ENCODE data around the gene SIGLEC6.

SIGLEC6 gene

DNA sequence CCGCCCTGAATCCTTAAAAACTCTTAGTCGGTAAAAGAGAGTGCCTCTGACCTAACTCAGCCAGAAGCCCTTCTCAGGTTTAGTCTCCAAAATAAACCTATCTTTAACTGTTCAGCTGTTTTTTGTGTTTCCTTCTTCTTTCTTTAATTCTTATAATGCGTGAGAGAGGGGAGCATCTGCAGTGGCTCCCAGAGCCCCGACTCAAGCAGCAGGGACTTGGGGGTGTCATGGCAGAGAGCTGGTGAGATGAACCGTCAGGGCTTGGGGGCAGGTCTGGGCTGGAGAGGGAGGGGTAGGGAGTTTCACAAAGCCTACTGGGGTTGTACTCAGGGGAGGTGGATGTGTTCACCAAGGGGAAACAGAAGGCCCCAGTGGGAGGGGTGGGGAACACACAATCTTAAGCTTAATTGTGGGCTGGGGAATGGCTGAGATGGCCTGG is 16.8 kb upstream of the SIGLEC6 start:
- DNase-seq, result no peak

DNA sequence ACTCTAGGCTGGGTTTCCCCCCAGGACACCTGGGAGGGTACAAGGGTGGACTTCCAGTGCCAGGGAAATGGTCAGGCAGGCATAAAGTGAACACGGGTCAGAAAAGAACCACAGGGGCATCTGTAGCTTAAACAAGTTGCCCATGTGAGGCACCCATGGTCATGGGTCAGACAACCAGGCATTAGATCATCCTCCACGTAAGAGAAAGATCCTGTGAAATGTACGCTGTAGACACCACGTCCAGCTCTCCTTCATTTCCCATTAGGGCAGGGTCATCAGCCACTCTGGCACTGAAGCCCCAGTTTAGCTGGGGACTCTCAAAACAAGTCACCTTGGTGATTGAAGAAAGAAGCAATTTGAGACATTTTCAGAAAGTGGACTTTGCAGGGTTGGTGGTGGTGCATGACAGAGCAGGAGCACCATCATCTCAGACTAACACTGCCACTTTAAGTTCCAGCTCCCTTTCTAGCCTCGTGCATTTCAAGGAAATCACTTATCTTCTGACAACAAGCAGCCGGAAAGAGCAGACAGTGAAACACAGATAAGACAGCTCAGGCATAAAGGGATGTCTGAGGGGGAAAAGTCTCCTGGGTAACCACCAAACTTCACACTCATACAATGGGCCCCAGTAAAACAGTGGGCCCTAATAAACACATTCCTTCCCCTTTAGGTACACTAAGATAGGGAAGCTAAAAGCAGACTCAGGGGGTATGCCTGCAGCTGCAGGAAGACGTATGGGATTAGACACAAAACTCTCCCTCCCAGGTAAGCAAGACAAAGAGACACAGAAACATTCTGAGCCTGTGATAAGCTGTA is 16.1 kb upstream of the SIGLEC6 start:
- DNase-seq, result no peak

DNA sequence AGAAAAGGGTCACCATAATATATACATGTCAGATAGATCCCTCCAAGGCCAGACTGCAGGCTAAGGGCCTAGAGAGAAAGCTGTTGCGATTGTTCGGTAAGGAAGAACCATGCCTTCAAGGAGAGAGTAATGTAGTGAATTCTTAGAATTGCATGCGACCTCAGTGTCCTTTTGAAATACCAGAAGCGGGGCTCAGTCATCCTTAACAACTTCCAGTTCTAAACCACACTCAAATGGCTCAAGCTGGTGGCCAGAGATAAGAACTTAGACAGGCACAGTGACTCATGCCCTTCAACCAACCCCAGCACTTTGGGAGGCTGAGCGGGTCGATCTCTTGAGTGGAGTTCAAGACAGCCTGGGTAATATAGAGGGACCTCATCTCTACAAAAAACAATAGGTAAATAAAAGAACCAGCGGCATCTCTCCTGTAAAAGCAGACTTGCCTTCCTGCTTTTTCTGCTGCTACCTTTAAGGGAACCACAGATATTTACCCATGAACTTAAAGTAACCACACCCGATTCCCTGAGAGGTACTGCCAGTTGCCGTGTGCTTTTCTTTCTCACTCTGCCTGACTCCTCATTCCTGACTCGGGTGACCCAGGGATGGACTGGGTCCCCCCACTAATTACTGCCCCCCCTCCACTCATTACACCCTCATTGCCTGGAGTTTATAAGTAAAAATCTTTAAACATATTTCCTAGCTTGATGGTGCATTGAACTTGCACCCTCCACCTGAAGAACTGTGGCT is 15.4 kb upstream of the SIGLEC6 start:
- DNase-seq, result no peak

GRCh38 chr19:51546107-51546649 is 14.7 kb upstream of the SIGLEC6 start:
- DNase-seq, result no peak

DNA sequence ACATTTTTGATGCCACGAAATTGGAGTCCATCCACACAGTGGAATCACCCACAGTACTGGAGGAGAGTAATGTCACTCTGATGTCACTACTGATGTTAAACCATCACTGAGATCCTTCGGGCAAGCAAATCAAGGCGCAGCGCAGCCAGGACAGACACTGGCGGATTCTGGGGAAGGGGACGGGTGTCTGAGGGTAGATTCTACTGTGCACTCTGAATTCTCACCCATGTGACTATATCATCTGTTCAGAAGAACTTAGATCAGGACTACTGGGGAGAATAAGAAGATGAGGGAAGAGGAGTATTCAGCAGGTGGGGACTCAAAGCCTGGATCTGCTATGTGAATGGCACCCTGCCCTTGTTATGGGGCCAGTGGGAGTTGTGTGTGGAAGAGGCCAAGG is 12.6 kb upstream of the SIGLEC6 start:
- no peak for DNase-seq

DNA sequence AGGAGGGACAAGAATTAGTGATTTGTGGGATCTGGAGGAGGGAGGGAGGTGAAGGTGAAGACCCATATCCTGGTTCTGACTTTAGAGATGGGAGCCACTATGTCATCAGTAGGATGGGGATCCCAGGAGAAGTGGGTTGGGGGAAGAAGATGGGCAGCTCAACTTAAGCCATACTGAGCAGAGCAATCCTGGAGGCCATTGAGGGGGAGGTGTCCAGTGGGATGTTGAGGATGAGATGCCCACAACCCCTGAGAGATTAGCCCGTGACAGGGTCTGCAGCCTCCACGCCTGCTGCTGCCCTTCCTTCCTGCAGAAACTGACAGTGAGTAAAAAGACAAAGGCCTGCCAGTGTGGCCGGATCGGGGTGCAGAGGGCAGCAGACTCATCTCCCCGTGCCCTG is 11.2 kb upstream of the SIGLEC6 start:
- DNase-seq, result no peak

GRCh38 chr19:51541458-51542357 is 10.2 kb upstream of the SIGLEC6 start:
- no peak for DNase-seq

- DNase-seq, result no peak
Measured at GRCh38 chr19:51539821-51540366, 8.4 kb upstream of the SIGLEC6 start.

DNA sequence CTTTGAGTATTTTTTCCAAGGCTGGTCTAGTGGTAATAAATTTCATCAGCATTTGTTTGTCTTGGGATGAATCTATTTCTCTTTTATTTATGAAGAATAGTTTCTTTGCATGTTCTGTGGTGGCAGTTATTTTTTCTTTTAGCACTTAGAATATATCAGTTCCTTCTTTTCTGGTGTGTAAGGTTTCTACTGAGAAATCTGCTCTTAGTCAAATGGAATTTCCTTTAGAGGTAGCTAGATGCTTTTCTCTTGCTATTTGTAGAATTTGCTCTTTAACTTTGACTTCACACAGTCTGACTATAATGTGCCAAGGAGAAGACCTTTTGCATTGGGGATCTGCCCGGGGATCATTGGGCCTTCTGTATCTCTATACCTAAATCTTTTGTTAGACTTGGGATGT is 4.1 kb upstream of the SIGLEC6 start:
- no peak for DNase-seq

GRCh38 chr19:51530616-51531015 is 854 bp downstream of the SIGLEC6 start:
- DNase-seq, result no peak

GRCh38 chr19:51529301-51529700 is 2.2 kb downstream of the SIGLEC6 start:
- no peak for DNase-seq

DNA sequence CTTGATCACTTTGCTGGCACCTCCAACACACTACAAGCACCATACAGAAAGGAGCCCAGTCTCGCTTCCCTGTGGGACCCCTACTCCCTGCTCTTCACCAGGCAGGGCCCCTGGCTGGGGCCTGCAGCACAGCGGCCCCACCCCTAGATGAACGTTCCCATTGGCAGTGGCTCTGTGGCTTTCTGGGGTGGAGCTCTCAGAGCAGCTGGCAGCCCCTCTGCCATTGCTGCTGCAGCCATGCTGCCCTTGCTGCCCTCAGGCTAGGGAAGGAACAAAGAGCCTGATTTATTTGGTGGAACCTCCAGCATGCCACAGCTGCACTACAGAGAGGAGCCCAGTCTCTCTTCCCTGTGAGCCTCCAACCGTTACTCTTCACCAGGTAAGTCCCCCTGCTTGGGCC is 5.8 kb downstream of the SIGLEC6 start:
- DNase-seq, result no peak

GRCh38 chr19:51524666-51525264 is 6.7 kb downstream of the SIGLEC6 start:
- DNase-seq, result no peak

- DNase-seq, result no peak
Measured at GRCh38 chr19:51521781-51522180, 9.7 kb downstream of the SIGLEC6 start.

DNA sequence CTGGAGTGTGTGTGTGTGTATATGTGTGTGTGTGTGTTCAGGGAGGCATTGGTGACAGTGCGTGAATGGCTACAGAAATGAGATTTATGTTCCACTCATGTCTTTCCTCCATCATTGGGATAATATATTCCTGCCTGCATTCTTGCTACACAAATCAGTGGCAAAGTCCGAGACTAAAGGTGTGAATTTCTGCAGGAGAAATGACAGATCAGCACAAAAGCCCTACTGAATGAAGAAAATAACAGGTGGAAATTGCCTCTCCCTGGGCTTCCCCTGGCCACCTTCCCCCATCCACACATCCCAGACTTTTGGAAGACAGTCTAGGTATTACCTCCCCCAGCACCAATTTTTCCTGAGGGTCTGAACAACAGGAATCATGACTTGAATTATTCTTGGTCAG is 10.1 kb downstream of the SIGLEC6 start:
- no peak for DNase-seq

DNA sequence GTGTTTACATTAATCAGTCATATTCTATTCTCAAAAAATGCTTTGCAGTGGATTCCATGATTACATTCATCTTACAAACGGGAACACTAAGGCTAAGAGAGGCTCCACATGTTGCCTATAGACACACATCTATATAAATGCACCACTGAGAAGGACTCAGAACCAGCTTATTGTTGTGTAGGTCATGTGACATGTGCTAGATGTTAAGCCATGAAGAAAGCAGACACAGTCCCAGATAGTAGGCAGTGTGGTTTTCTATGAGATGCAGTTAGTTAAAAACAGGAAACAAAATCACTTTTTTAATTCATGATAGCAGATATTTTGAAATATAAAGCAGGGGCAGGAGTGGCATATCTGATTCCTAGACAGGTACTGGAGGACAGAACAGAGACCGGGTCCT is 10.7 kb downstream of the SIGLEC6 start:
- no peak for DNase-seq

- DNase-seq, result no peak
Measured at GRCh38 chr19:51514866-51515481, 16.5 kb downstream of the SIGLEC6 start.

- no peak for DNase-seq
Measured at GRCh38 chr19:51513968-51514367, 17.5 kb downstream of the SIGLEC6 start.

- DNase-seq, result no peak
Measured at GRCh38 chr19:51511353-51511752, 20.1 kb downstream of the SIGLEC6 start.

- no peak for DNase-seq
Measured at GRCh38 chr19:51509823-51510660, 21.4 kb downstream of the SIGLEC6 start.

All from activated CD8-positive, alpha-beta memory T cell treated with anti-CD3 and anti-CD28 coated beads, Interleukin-2, amount 50 U/mL, for 48 hours (primary cell).